ENCODE measurements around the gene LRCH4. TPM values are rescaled to one million over a fixed set of nuclear protein-coding genes. Genes with fewer than 3 reads are reported as not detected.

LRCH4 gene
- total RNA-seq, 2 donors from 2014 or later: 59.0 to 65.4 TPM

- H3K27me3 ChIP-seq: no peaks in the 10 kb centered on the region
- peaks cover 3% of the 10 kb centered on the region for H3K4me1 ChIP-seq
- H3K9me3 ChIP-seq: no peaks in the 10 kb centered on the region
- intact Hi-C loops (cut with DNase I): loop anchor here (10.0 kb wide), 1 partner anchor 75 kb away; the partner anchor contains the start of gene GNB2
- H3K36me3 ChIP-seq: no peaks in the 10 kb centered on the region
- H3K9ac ChIP-seq (ENCODE audit: low read depth in 2 of 2, low read length in 2 of 2): no peak overlapping the region
- H3K27ac ChIP-seq: no peak overlapping the region
- no peak overlapping the region for H3K4me3 ChIP-seq
- TF ChIP-seq, protein P1, sequence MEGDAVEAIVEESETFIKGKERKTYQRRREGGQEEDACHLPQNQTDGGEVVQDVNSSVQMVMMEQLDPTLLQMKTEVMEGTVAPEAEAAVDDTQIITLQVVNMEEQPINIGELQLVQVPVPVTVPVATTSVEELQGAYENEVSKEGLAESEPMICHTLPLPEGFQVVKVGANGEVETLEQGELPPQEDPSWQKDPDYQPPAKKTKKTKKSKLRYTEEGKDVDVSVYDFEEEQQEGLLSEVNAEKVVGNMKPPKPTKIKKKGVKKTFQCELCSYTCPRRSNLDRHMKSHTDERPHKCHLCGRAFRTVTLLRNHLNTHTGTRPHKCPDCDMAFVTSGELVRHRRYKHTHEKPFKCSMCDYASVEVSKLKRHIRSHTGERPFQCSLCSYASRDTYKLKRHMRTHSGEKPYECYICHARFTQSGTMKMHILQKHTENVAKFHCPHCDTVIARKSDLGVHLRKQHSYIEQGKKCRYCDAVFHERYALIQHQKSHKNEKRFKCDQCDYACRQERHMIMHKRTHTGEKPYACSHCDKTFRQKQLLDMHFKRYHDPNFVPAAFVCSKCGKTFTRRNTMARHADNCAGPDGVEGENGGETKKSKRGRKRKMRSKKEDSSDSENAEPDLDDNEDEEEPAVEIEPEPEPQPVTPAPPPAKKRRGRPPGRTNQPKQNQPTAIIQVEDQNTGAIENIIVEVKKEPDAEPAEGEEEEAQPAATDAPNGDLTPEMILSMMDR (IDR thresholded peaks at IDR 0.05): no peak
- DNase-seq: no peak
These were observed 14.2 kb upstream of the LRCH4 start for GRCh38 chr7:100599911-100600729.

- intact Hi-C loops (cut with DNase I): no loop called here
- H3K4me1 ChIP-seq: no peaks in the 10 kb centered on the region
- no peaks in the 10 kb centered on the region for H3K9me3 ChIP-seq
- no peak overlapping the region for H3K27ac ChIP-seq
- no peak for DNase-seq
- H3K9ac ChIP-seq (ENCODE audit: low read depth in 2 of 2, low read length in 2 of 2): no peak overlapping the region
- H3K27me3 ChIP-seq: no peaks in the 10 kb centered on the region
- TF ChIP-seq, protein P1 (IDR thresholded peaks at IDR 0.05): no peak
- no peak overlapping the region for H3K4me3 ChIP-seq
- no peaks in the 10 kb centered on the region for H3K36me3 ChIP-seq
These were observed 12.5 kb upstream of the LRCH4 start for GRCh38 chr7:100598425-100598824.

DNA sequence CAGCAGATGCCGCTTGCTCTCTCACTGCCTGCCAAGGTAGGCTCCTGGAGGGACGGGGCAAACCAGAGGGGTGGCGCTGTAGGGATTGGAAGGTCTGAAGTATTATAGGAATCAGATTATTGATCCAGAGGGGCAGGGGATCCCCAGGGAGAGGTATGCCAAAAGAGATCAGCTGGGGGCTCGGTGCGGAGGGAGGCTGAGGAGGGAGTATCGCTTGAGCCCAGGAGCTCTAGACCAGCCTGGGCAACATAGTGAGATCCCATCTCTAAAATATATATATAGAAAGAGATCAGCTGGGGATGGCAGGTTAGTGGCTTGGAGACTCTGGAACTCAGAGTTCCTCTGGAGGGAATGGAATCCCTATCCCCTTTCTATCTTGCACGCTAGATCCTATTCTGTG lies 9.3 kb upstream of the LRCH4 start:
- intact Hi-C loops (cut with DNase I): no loop called here
- Histone ChIP-seq H3K4me1 (no peaks in the 10 kb centered on the region), H3K9me3 (no peaks in the 10 kb centered on the region), H3K36me3 (no peaks in the 10 kb centered on the region), H3K9ac (ENCODE audit: low read depth in 2 of 2, low read length in 2 of 2) (no peak overlapping the region), H3K27ac (no peak overlapping the region), H3K4me3 (no peak overlapping the region), H3K27me3 (no peaks in the 10 kb centered on the region)
- DNase-seq: no peak
- TF ChIP-seq, protein P1 (IDR thresholded peaks at IDR 0.05): no peak

DNA sequence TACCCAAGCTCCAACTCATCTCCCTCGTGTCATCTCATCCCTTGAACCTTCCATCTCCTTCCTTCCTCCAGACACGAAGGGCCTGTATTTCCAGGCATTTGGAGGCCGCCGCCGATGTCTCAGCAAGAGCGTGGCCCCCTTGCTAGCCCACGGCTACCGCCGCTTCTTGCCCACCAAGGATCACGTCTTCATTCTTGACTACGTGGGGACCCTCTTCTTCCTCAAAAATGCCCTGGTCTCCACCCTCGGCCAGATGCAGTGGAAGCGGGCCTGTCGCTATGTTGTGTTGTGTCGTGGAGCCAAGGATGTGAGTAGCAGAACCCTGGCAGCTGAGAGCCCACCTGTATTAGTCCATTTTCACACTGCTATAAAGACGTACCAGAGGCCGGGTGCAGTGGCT lies 5.7 kb upstream of the LRCH4 start:
- intact Hi-C loops (cut with DNase I): no loop called here
- H3K9ac ChIP-seq (ENCODE audit: low read depth in 2 of 2, low read length in 2 of 2): no peak overlapping the region
- no peaks in the 10 kb centered on the region for H3K9me3 ChIP-seq
- TF ChIP-seq, protein P1 (IDR thresholded peaks at IDR 0.05): no peak
- no peak for DNase-seq
- no peaks in the 10 kb centered on the region for H3K4me1 ChIP-seq
- no peaks in the 10 kb centered on the region for H3K36me3 ChIP-seq
- no peaks in the 10 kb centered on the region for H3K27me3 ChIP-seq
- no peak overlapping the region for H3K4me3 ChIP-seq
- H3K27ac ChIP-seq: no peak overlapping the region

DNA sequence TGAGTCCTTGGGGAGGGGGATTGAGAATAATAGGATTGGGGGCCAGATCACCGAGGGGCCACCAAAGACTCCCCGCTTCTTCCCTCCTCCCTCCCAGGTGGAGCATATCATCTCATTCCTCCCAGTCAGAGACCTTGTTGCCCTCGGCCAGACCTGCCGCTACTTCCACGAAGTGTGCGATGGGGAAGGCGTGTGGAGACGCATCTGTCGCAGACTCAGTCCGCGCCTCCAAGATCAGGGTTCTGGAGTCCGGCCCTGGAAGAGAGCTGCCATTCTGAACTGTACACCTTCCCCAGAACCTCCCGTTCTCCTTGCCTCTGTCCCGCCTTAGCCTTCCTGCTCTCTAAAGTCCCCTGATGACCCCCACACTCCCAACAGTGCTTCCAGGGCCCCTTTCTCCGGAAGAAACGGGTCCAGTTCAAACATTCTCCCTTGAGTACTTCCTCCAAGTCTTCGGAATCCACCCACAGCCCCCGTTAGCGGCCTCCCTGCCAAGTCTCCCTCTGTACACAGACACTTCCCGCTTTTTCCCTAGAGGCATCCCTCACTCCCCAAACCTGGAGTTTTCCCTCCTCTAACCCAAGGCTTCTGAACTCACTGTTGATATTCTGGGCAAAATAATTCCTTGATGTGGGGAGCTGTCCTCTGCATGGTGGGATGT lies 4.3 kb upstream of the LRCH4 start:
- no peaks in the 10 kb centered on the region for H3K36me3 ChIP-seq
- peak overlapping the region in 1 of 2 donors; percentile 5 for H3K9ac ChIP-seq (ENCODE audit: low read depth in 2 of 2, low read length in 2 of 2)
- DNase-seq: no peak
- H3K4me1 ChIP-seq: no peaks in the 10 kb centered on the region
- H3K27ac ChIP-seq: no peak overlapping the region
- no peaks in the 10 kb centered on the region for H3K27me3 ChIP-seq
- TF ChIP-seq, protein P1 (IDR thresholded peaks at IDR 0.05): no peak
- H3K4me3 ChIP-seq: no peak overlapping the region
- intact Hi-C loops (cut with DNase I): no loop called here
- no peaks in the 10 kb centered on the region for H3K9me3 ChIP-seq
